Activated naive CD4-positive, alpha-beta T cell treated with anti-CD3 and anti-CD28 coated beads, Interleukin-2, amount 50 U/mL, for 16 hours (primary cell): ENCODE data around the gene DGKZ.

Experiments used
- DNase-seq: peaks from one replicate; pipeline ENCODE4 v3.0.0-alpha.2; 2020

The DGKZ gene

GRCh38 chr11:46383404-46383758 is 36.1 kb downstream of the DGKZ start:
- no peak for DNase-seq

GRCh38 chr11:46383974-46384701 is 36.9 kb downstream of the DGKZ start:
- no peak for DNase-seq

GRCh38 chr11:46385169-46386004 is 38.1 kb downstream of the DGKZ start:
- no peak for DNase-seq

GRCh38 chr11:46386005-46386578 is 38.8 kb downstream of the DGKZ start:
- no peak for DNase-seq

- no peak for DNase-seq
Measured at GRCh38 chr11:46386674-46387073, 39.4 kb downstream of the DGKZ start.

- no peak for DNase-seq
Measured at GRCh38 chr11:46387456-46387855, 40.2 kb downstream of the DGKZ start.

GRCh38 chr11:46387919-46388618 is 40.8 kb downstream of the DGKZ start:
- DNase-seq, result no peak

GRCh38 chr11:46388619-46389449 is 41.6 kb downstream of the DGKZ start:
- no peak for DNase-seq

- DNase-seq, result peak; percentile 41
Measured at GRCh38 chr11:46389450-46390330, 42.4 kb downstream of the DGKZ start.

GRCh38 chr11:46390331-46391171 is 43.3 kb downstream of the DGKZ start:
- DNase-seq, result no peak

GRCh38 chr11:46391186-46391577 is 43.9 kb downstream of the DGKZ start:
- no peak for DNase-seq

- no peak for DNase-seq
Measured at GRCh38 chr11:46391578-46392420, 44.5 kb downstream of the DGKZ start, which contains the start of gene CHRM4. CHRM4 (minus strand) TSS chr11:46391776; CDS start chr11:46386557, 5,219 bp downstream.

GRCh38 chr11:46392421-46393230 is 45.4 kb downstream of the DGKZ start:
- DNase-seq, result peak; percentile 72

GRCh38 chr11:46393231-46393616 is 46.0 kb downstream of the DGKZ start:
- no peak for DNase-seq

GRCh38 chr11:46393759-46394158 is 46.5 kb downstream of the DGKZ start:
- DNase-seq, result no peak

- no peak for DNase-seq
Measured at GRCh38 chr11:46397526-46397925, 50.3 kb downstream of the DGKZ start.

- DNase-seq, result no peak
Measured at GRCh38 chr11:46402957-46403902, 56.0 kb downstream of the DGKZ start.
